Kidney glomerular epithelial cell (primary cell): ENCODE measurements around the gene SGO2.
"Not testable (repeated sequence)": the region's sequence is repeated elsewhere in the genome, so short reads cannot be mapped to it uniquely, and the experiment has no call there.

Experiments
- DNase-seq: peaks from one replicate; lab custom pipeline; 2025; lab: John Stamatoyannopoulos, UW

SGO2 gene

GRCh38 chr2:200515155-200515554 is 10.9 kb upstream of the SGO2 start:
- DNase-seq = no peak

- DNase-seq = no peak
Measured at GRCh38 chr2:200523158-200523557, 2.8 kb upstream of the SGO2 start.

- no peak for DNase-seq
Measured at GRCh38 chr2:200523604-200524003, 2.4 kb upstream of the SGO2 start.

- no peak for DNase-seq
Measured at GRCh38 chr2:200525066-200525465, 941 bp upstream of the SGO2 start.

GRCh38 chr2:200525551-200525881 is 491 bp upstream of the SGO2 start:
- DNase-seq = no peak

GRCh38 chr2:200528228-200528627 is 2.2 kb downstream of the SGO2 start:
- DNase-seq = no peak

- DNase-seq = no peak
Measured at GRCh38 chr2:200533754-200534153, 7.7 kb downstream of the SGO2 start.

GRCh38 chr2:200534572-200534971 is 8.6 kb downstream of the SGO2 start:
- no peak for DNase-seq

- DNase-seq = no peak
Measured at GRCh38 chr2:200538139-200538538, 12.1 kb downstream of the SGO2 start.

GRCh38 chr2:200540793-200541192 is 14.8 kb downstream of the SGO2 start:
- no peak for DNase-seq

GRCh38 chr2:200566596-200566995 is 40.6 kb downstream of the SGO2 start:
- not testable (repeated sequence) for DNase-seq

GRCh38 chr2:200567932-200568331 is 41.9 kb downstream of the SGO2 start:
- DNase-seq = no peak

GRCh38 chr2:200575957-200576356 is 50.0 kb downstream of the SGO2 start:
- DNase-seq = no peak

GRCh38 chr2:200577027-200577426 is 51.0 kb downstream of the SGO2 start:
- no peak for DNase-seq

- no peak for DNase-seq
Measured at GRCh38 chr2:200578778-200579177, 52.8 kb downstream of the SGO2 start.

GRCh38 chr2:200584639-200585038 is 58.6 kb downstream of the SGO2 start:
- no peak for DNase-seq

- no peak for DNase-seq
Measured at GRCh38 chr2:200585340-200585729, 59.3 kb downstream of the SGO2 start.

GRCh38 chr2:200585730-200586643 is 60.0 kb downstream of the SGO2 start, which contains the start of gene AOX1:
TSS of gene AOX1 (plus strand) at chr2:200586014. CDS start at chr2:200586109, 95 bp downstream.
- DNase-seq = no peak

- no peak for DNase-seq
Measured at GRCh38 chr2:200586644-200586975, 60.6 kb downstream of the SGO2 start.

- DNase-seq = no peak
Measured at GRCh38 chr2:200587007-200587616, 61.1 kb downstream of the SGO2 start.

GRCh38 chr2:200588076-200588678 is 62.2 kb downstream of the SGO2 start:
- no peak for DNase-seq

GRCh38 chr2:200590090-200590489 is 64.1 kb downstream of the SGO2 start:
- no peak for DNase-seq

GRCh38 chr2:200591308-200591707 is 65.3 kb downstream of the SGO2 start:
- no peak for DNase-seq
